ENCODE results near the gene KCTD1.

GRCh38 chr18:26422472-26423162, 125.7 kb downstream of the KCTD1 start:
- no peak for TF ChIP-seq EZH2 (IDR thresholded peaks at IDR 0.05; ENCODE audit: insufficient read depth, low read length)
- TF ChIP-seq CTCF (IDR thresholded peaks at IDR 0.05; ENCODE audit: insufficient read depth, low read depth, low read length): no peak

Measured in astrocyte (in vitro differentiated cells and primary cell).